Bronchial epithelial cell (primary cell): ENCODE measurements around the gene TLCD3A. TPM values are rescaled to one million over a fixed set of nuclear protein-coding genes. Genes with fewer than 3 reads are reported as not detected.

Experiments
- DNase-seq: peaks from one replicate; pipeline ENCODE4 v3.0.0-alpha.2; 2010; ENCODE audit warnings: low read depth
- FAIRE-seq: peaks from 2 replicates; lab custom pipeline; 2011; peaks lifted over from hg19 to GRCh38; lab: Jason Lieb, UNC
- H3K27me3 ChIP-seq: 2 replicates; pipeline ENCODE4 v1.5.1; 2011; ENCODE audit warnings: low read length; ENCODE audit not compliant: control insufficient read depth, insufficient read depth
- H3K36me3 ChIP-seq: 2 replicates; pipeline ENCODE4 v1.5.1; 2011; ENCODE audit warnings: low read length; ENCODE audit not compliant: control insufficient read depth, insufficient read depth
- H3K4me3 ChIP-seq: 2 replicates; pipeline ENCODE4 v1.5.1; 2011; ENCODE audit warnings: mild to moderate bottlenecking, low read depth, low read length, control low read depth
- CTCF ChIP-seq: IDR thresholded peaks from 2 replicates; pipeline ENCODE4 v1.5.1; 2011; ENCODE audit warnings: mild to moderate bottlenecking, moderate library complexity, low read length, control low read depth, inconsistent platforms; ENCODE audit not compliant: insufficient read depth, severe bottlenecking
- total RNA-seq: library from RNA; depleted of rRNA; stranded (reverse); fragments of >200 nt; gene quantifications from 2 replicates; pipeline ENCODE4 v1.2.1, GENCODE V29; 2014

TLCD3A gene
- total RNA-seq, 1 donor from 2014 or later: 47.7 TPM

- H3K36me3 ChIP-seq: peaks cover 14% of the 10 kb centered on the region
- no peaks in the 10 kb centered on the region for H3K27me3 ChIP-seq
- no peak for TF ChIP-seq CTCF
- FAIRE-seq: peak; percentile 50
- DNase-seq: no peak
- H3K4me3 ChIP-seq: no peak overlapping the region
Measured at GRCh38 chr17:689556-690275, 42.7 kb upstream of the TLCD3A start.

GRCh38 chr17:690361-690760 lies 42.0 kb upstream of the TLCD3A start:
- H3K4me3 ChIP-seq: no peak overlapping the region
- peaks cover 12% of the 10 kb centered on the region for H3K36me3 ChIP-seq
- FAIRE-seq (no peak), DNase-seq (no peak)
- H3K27me3 ChIP-seq: no peaks in the 10 kb centered on the region
- no peak for TF ChIP-seq CTCF

- Histone ChIP-seq H3K27me3 (no peaks in the 10 kb centered on the region), H3K4me3 (no peak overlapping the region), H3K36me3 (peaks cover 13% of the 10 kb centered on the region)
- no peak for TF ChIP-seq CTCF
- DNase-seq: peak; percentile 66
- no peak for FAIRE-seq
Measured at GRCh38 chr17:691423-691822, 41.0 kb upstream of the TLCD3A start.

- FAIRE-seq: no peak
- H3K27me3 ChIP-seq: no peaks in the 10 kb centered on the region
- H3K36me3 ChIP-seq: peaks cover 15% of the 10 kb centered on the region
- H3K4me3 ChIP-seq: no peak overlapping the region
- no peak for DNase-seq
- no peak for TF ChIP-seq CTCF
Measured at GRCh38 chr17:692116-692515, 40.3 kb upstream of the TLCD3A start.

GRCh38 chr17:693791-694638 lies 38.4 kb upstream of the TLCD3A start:
- FAIRE-seq (no peak), DNase-seq (peak; percentile 98)
- Histone ChIP-seq H3K36me3 (peaks cover 17% of the 10 kb centered on the region), H3K27me3 (no peaks in the 10 kb centered on the region), H3K4me3 (no peak overlapping the region)
- no peak for TF ChIP-seq CTCF
